ENCODE measurements around the gene CNEP1R1.
"Not testable (repeated sequence)": the region's sequence is repeated elsewhere in the genome, so short reads cannot be mapped to it uniquely, and the experiment has no call there.

Gene CNEP1R1

DNA sequence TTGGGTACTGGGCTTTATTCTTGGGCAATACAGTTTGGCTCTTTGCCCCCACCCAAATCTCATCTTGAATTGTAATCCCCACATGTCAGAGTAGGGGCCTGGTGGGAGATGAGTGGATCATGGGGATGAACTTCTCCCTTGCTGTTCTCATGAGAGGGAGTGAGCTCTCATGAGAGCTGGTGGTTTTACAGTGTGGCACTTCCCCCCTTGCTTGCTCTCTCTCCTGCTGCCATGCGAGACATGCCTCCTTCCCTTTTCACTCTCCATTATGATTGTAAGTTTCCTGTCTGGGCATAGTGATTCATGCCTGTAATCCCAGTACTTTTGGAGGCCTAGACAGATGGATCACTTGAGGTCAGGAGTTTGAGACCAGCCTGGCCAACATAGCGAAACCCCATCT lies 18.1 kb upstream of the CNEP1R1 start:
- Mint-ChIP-seq H3K36me3 (no peaks in the 10 kb centered on the region), H3K4me3 (no peak overlapping the region), H3K9me3 (no peaks in the 10 kb centered on the region), H3K4me1 (no peaks in the 10 kb centered on the region), H3K27ac (no peak overlapping the region)
- no peak for ATAC-seq
- DNase-seq (ENCODE audit: low spot score in 2 of 2), result no peak

DNA sequence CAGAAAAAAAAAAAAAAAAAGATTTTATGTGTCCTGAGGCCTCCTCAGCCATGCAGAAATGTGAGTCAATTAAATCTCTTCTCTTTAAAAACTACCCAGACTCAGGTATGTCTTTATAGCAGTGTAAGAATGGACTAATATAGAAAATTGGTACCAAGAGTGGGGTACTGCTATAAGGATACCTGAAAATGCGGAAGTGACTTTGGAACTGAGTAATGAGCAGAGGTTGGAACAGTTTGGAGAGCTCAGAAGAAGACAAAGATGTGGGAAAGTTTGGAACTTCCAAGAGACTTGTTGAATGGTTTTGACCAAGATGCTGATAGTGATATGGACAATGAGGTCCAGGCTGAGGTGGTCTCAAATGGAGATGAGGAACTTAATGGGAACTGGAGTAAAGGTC lies 17.3 kb upstream of the CNEP1R1 start:
- Mint-ChIP-seq H3K9me3 (no peaks in the 10 kb centered on the region), H3K36me3 (no peaks in the 10 kb centered on the region), H3K27ac (no peak overlapping the region), H3K4me1 (no peaks in the 10 kb centered on the region), H3K4me3 (no peak overlapping the region)
- DNase-seq (ENCODE audit: low spot score in 2 of 2) (no peak), ATAC-seq (no peak)

- Mint-ChIP-seq H3K9me3 (no peaks in the 10 kb centered on the region), H3K4me3 (no peak overlapping the region), H3K4me1 (no peaks in the 10 kb centered on the region), H3K36me3 (no peaks in the 10 kb centered on the region), H3K27ac (no peak overlapping the region)
- ATAC-seq, result no peak
- no peak for DNase-seq (ENCODE audit: low spot score in 2 of 2)
Measured at GRCh38 chr16:50010212-50010611, 14.8 kb upstream of the CNEP1R1 start.

DNA sequence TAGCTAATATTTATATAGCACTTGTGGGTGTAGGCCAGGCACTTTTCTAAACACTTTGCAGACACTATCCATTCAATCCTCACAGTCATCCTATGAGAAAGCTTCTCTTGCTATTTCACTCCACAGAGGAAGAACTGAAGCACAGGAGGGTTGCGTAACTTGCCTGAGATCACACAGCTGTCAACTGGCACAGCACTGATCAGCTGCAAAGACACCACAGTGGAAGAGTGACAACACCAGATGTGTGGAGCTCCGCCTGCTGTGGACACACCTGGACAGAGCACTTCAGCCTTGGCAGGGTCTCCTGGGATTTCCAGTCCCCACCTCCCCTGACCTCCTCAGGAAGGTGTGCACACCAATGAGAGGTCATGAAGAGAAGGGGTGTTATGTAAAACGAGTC lies 13.3 kb upstream of the CNEP1R1 start:
- Mint-ChIP-seq H3K9me3 (no peaks in the 10 kb centered on the region), H3K27ac (no peak overlapping the region)
- ATAC-seq, result no peak

DNA sequence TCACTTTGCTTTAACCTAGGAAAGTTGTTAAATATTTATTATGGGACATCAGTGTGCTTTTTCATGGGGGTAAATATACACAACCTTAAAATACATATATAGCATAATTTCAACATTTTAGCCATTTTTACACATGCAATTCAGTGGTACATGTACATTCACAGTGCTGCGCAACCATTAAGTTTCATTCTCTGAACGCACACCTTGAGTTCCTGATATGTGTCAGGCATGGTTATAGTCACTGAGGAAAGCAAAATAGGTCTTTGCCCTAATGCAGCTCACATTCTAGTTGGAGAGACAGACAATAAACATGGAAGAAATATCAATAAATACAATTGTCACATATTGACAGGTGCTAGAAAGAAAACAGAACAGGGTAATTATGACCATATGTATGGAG lies 12.8 kb upstream of the CNEP1R1 start:
- no peak for DNase-seq (ENCODE audit: low spot score in 2 of 2)
- Mint-ChIP-seq H3K27ac (no peak overlapping the region), H3K4me1 (no peaks in the 10 kb centered on the region), H3K9me3 (no peaks in the 10 kb centered on the region), H3K36me3 (no peaks in the 10 kb centered on the region), H3K4me3 (no peak overlapping the region)
- ATAC-seq, result no peak

More for the DNA sequence above, 13.3 kb upstream of the CNEP1R1 start:
- Mint-ChIP-seq H3K36me3 (no peaks in the 10 kb centered on the region), H3K4me1 (no peaks in the 10 kb centered on the region), H3K4me3 (no peak overlapping the region)
- no peak for DNase-seq (ENCODE audit: low spot score in 2 of 2)

- not testable (repeated sequence) for H3K36me3 Mint-ChIP-seq; H3K4me3 Mint-ChIP-seq; H3K4me1 Mint-ChIP-seq; DNase-seq (ENCODE audit: low spot score in 2 of 2); ATAC-seq; H3K9me3 Mint-ChIP-seq; H3K27ac Mint-ChIP-seq
Measured at GRCh38 chr16:50014211-50014610, 10.8 kb upstream of the CNEP1R1 start.

DNA sequence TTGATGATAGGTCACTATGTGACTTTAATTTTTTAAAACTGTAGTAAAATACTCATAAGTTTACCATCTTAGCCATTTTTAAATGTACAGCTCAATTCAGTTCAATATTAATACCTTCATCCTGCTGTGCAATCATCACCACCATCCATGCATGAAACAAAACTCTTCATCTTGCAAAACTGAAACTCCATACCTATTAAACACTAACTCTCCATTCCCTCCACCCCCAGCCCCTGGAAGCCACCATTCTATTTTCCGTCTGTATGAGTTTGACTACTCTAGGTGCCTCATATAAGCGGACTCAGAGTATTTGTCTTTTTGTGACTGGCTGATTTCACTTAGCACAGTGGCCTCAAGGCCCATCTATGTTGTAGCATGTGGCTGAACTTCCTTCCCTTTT lies 9.4 kb upstream of the CNEP1R1 start:
- no peak overlapping the region for H3K4me3 Mint-ChIP-seq
- H3K36me3 Mint-ChIP-seq, result no peaks in the 10 kb centered on the region
- DNase-seq (ENCODE audit: low spot score in 2 of 2), result no peak
- no peak overlapping the region for H3K27ac Mint-ChIP-seq
- ATAC-seq, result no peak
- H3K4me1 Mint-ChIP-seq, result no peaks in the 10 kb centered on the region
- H3K9me3 Mint-ChIP-seq, result no peaks in the 10 kb centered on the region

- Mint-ChIP-seq H3K4me1 (no peaks in the 10 kb centered on the region), H3K9me3 (no peaks in the 10 kb centered on the region), H3K4me3 (no peak overlapping the region), H3K27ac (no peak overlapping the region), H3K36me3 (no peaks in the 10 kb centered on the region)
- ATAC-seq (no peak), DNase-seq (ENCODE audit: low spot score in 2 of 2) (no peak)
Measured at GRCh38 chr16:50017553-50017952, 7.5 kb upstream of the CNEP1R1 start.

- no peak overlapping the region for H3K4me3 Mint-ChIP-seq
- DNase-seq (ENCODE audit: low spot score in 2 of 2), result no peak
Measured at GRCh38 chr16:50021544-50021943, 3.5 kb upstream of the CNEP1R1 start.

DNA sequence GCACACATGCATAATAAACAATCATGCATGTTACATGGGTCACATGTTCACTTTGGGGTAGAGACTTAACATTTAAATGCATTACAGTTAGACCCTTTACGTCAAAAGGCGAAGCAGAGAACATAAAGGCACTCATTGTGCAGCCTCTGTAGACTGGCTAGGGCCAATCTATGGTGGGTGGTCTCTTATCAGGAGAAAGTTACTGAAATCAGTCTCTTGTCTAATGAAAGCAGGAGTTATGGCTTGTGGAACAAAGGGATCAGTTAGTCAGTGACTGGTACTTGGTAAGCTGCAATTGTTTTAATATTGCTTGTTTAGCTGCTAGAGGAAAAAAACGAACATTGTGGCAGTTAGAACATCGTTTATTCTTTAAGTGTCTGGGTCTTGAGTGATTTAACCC lies 1.4 kb upstream of the CNEP1R1 start:
- DNase-seq (ENCODE audit: low spot score in 2 of 2) (no peak), ATAC-seq (no peak)
- Mint-ChIP-seq H3K36me3 (peaks cover 26% of the 10 kb centered on the region), H3K9me3 (no peaks in the 10 kb centered on the region), H3K4me3 (no peak overlapping the region), H3K27ac (no peak overlapping the region), H3K4me1 (peaks cover 10% of the 10 kb centered on the region)

More at GRCh38 chr16:50021544-50021943, 3.5 kb upstream of the CNEP1R1 start:
- no peak for ATAC-seq
- Mint-ChIP-seq H3K36me3 (peaks cover 11% of the 10 kb centered on the region), H3K9me3 (no peaks in the 10 kb centered on the region), H3K27ac (no peak overlapping the region), H3K4me1 (peaks cover 10% of the 10 kb centered on the region)

- peak overlapping the region; percentile 88 for H3K4me3 Mint-ChIP-seq
- H3K27ac Mint-ChIP-seq, result peak overlapping the region; percentile 90
- no peak for ATAC-seq
- peaks cover 10% of the 10 kb centered on the region for H3K4me1 Mint-ChIP-seq
- DNase-seq (ENCODE audit: low spot score in 2 of 2), result no peak
- H3K36me3 Mint-ChIP-seq, result peaks cover 32% of the 10 kb centered on the region
- no peaks in the 10 kb centered on the region for H3K9me3 Mint-ChIP-seq
Measured at GRCh38 chr16:50024207-50024606, 818 bp upstream of the CNEP1R1 start.

GRCh38 chr16:50025537-50025931 lies 509 bp downstream of the CNEP1R1 start:
- peaks cover 45% of the 10 kb centered on the region for H3K36me3 Mint-ChIP-seq
- H3K9me3 Mint-ChIP-seq, result no peaks in the 10 kb centered on the region
- peaks cover 10% of the 10 kb centered on the region for H3K4me1 Mint-ChIP-seq
- peak overlapping the region; percentile 88 for H3K4me3 Mint-ChIP-seq
- peak overlapping the region; percentile 90 for H3K27ac Mint-ChIP-seq
- peak; percentile 25 for ATAC-seq
- peak in 1 of 2 donors; percentile 7 for DNase-seq (ENCODE audit: low spot score in 2 of 2)

DNA sequence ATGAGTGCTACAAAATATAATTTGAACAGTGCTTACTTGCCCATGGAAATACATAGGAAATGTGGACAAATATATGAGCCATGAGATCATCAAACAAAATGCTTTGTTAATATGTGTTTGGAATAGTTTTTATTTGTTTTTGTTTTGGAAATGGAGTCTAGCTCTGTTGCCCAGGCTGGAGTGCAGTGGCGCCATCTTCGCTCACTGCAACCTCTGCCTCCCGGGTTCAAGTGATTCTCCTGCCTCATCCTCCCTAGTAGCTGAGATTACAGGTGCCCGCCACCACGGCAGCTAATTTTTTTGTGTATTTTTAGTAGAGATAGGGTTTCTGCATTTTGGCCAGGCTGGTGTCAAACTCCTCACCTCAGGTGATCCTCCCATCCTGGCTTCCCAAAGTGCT lies 2.8 kb downstream of the CNEP1R1 start:
- H3K36me3 Mint-ChIP-seq, result peaks cover 68% of the 10 kb centered on the region
- no peak overlapping the region for H3K27ac Mint-ChIP-seq
- H3K4me3 Mint-ChIP-seq, result no peak overlapping the region
- DNase-seq (ENCODE audit: low spot score in 2 of 2), result no peak
- no peaks in the 10 kb centered on the region for H3K9me3 Mint-ChIP-seq
- no peak for ATAC-seq
- peaks cover 10% of the 10 kb centered on the region for H3K4me1 Mint-ChIP-seq

- Mint-ChIP-seq H3K36me3 (peaks cover 73% of the 10 kb centered on the region), H3K4me1 (no peaks in the 10 kb centered on the region), H3K4me3 (no peak overlapping the region), H3K9me3 (no peaks in the 10 kb centered on the region), H3K27ac (no peak overlapping the region)
- ATAC-seq (no peak), DNase-seq (ENCODE audit: low spot score in 2 of 2) (no peak)
Measured at GRCh38 chr16:50035468-50035992, 10.5 kb downstream of the CNEP1R1 start.

DNA sequence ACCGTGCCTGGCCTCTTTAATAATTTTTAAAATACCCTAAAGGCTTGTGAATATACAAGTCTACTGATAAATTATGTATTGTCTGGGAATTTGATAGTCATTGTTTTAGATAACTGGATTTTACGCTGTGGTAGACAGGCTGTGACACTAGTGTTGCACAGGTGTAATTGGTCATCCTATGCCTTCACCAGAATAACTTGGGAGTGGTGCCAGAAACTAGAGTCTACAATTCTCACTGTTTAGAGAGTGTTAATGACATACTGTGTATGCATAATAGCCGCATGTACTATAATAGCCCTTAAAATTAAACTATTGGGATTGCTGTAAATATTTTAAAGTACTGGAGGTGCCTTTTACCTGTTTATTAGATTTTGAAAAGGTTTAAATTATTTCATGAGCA lies 11.4 kb downstream of the CNEP1R1 start:
- H3K4me1 Mint-ChIP-seq, result no peaks in the 10 kb centered on the region
- H3K27ac Mint-ChIP-seq, result no peak overlapping the region
- no peak for DNase-seq (ENCODE audit: low spot score in 2 of 2)
- no peaks in the 10 kb centered on the region for H3K9me3 Mint-ChIP-seq
- H3K4me3 Mint-ChIP-seq, result no peak overlapping the region
- ATAC-seq, result no peak
- peaks cover 64% of the 10 kb centered on the region for H3K36me3 Mint-ChIP-seq

GRCh38 chr16:50037662-50038220 lies 12.7 kb downstream of the CNEP1R1 start:
- Mint-ChIP-seq H3K4me3 (no peak overlapping the region), H3K27ac (peak overlapping the region; percentile 57), H3K9me3 (no peaks in the 10 kb centered on the region), H3K4me1 (no peaks in the 10 kb centered on the region), H3K36me3 (peaks cover 51% of the 10 kb centered on the region)
- DNase-seq (ENCODE audit: low spot score in 2 of 2) (no peak), ATAC-seq (no peak)

DNA sequence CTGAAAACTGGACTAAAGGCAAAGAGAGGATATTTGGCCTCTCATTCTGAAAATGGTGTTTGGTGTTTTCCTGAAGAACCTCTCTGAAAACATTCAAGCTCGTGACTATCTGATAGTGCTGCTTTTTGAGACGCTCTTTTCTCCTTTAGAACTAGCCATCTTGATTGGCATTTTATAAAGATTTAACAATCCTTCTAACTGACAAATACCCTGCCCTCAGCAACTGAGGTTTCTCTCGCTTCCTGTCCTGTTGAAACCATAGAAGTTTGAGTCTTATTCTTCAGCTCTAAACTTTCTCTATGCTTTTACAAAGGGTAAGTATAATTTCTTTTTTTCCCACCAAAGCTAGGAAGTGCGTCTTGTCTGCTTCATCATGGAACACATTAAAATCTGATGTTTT lies 13.3 kb downstream of the CNEP1R1 start:
- Mint-ChIP-seq H3K36me3 (peaks cover 46% of the 10 kb centered on the region), H3K27ac (peak overlapping the region; percentile 57), H3K9me3 (no peaks in the 10 kb centered on the region), H3K4me3 (no peak overlapping the region), H3K4me1 (no peaks in the 10 kb centered on the region)
- ATAC-seq (no peak), DNase-seq (ENCODE audit: low spot score in 2 of 2) (no peak)

Measured in stimulated activated effector memory CD8-positive, alpha-beta T cell treated with anti-CD3 and anti-CD28 coated beads, Interleukin-12 subunit alpha, Interleukin-12 subunit beta, amount 100 ng/mL, for 72 hours (primary cell).